Activated CD8-positive, alpha-beta memory T cell treated with anti-CD3 and anti-CD28 coated beads for 1 hour (primary cell): ENCODE results near the gene APOBEC3B.
"Not testable (repeated sequence)": the region's sequence is repeated elsewhere in the genome, so short reads cannot be mapped to it uniquely, and the experiment has no call there.

ENCODE experiments used
- DNase-seq, 2 donors: peaks; one replicate each; pipeline ENCODE4 v3.0.0-alpha.2; 2020; ENCODE audit warnings: low read depth in 1 of 2; ENCODE audit errors: extremely low read depth in 1 of 2

The APOBEC3B gene

DNA sequence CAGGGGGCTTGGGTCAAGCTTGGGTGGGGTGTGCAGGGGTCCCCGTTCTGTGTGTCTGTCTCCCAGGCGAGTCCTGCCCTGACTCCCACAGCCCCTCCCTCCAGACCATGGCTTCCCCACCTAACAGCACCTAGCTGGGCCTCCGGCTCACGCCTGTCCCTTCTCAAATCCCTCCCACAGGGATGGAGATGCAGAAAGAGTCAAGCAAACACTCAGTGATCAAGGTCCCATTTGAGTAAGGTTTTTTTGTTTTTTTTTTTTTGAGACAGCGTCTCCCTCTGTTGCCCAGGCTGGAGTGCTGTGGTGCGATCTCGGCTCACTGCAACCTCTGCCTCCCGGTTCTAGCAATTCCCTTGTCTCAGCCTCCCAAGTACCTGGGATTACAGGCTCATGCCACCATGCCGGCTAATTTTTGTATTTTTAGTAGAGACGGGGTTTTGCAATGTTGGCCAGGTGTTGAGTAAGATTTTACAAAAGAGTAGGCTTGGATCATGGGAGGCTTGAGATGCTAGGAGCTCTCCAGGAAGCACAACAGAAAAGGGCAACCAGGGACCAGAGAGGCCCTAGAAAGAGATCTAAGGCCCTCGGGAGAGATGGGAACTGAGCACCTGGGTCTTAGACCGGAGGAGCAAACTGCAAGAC, 44.5 kb downstream of the APOBEC3B start:
- DNase-seq, result no peak

DNA sequence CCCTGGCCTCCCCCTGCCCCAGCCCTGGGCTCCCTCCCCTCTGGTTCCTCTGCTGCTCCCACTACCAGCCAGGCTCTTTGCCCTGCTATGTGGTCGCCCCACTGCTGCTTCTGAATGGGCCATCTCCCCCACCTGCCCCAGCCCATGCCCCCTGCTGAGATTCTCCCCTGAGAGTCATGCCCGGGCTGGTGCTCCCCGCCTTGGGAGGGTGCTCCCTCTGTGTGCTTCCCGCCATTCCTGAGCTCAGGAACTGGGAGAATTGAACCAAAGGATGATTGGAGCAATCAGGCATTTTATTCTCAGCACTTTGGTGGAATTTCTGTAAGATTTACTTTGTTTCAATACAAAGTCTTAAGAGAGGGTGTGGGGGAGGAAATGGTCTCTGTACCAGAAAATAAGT, 45.6 kb downstream of the APOBEC3B start:
- no peak for DNase-seq

DNA sequence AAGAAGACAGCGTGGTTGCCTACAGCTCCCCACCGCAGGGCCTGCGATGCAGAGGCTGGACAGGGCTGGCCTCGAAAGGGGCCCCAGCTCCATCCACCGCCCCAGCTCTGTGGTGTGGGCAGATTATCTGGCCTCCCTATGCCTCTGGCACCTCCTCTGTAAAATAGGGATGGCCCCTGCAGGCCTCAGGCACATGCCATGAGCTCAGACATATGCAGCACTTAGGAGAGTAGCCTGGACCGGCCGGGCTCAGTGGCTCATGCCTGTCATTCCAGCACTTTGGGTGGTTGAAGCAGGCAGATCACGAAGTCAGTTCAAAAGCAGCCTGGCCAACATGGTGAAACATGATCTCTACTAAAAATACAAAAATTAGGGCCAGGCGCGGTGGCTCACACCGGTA, 46.1 kb downstream of the APOBEC3B start:
- DNase-seq, result no peak

DNA sequence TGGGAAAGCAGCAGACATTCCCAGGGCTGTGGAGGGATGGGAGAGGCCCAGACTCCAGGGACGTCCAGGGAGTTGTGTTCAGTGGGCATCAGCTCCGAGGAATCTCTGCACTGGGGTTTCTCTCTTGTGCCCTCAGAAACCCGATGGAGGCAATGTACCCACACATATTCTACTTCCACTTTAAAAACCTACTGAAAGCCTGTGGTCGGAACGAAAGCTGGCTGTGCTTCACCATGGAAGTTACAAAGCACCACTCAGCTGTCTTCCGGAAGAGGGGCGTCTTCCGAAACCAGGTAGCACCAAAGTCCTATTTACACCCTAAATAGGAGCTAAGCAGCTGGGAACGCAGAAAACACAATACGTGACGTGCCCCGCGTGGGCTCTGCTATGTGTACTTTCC, 47.1 kb downstream of the APOBEC3B start:
- DNase-seq, result no peak

DNA sequence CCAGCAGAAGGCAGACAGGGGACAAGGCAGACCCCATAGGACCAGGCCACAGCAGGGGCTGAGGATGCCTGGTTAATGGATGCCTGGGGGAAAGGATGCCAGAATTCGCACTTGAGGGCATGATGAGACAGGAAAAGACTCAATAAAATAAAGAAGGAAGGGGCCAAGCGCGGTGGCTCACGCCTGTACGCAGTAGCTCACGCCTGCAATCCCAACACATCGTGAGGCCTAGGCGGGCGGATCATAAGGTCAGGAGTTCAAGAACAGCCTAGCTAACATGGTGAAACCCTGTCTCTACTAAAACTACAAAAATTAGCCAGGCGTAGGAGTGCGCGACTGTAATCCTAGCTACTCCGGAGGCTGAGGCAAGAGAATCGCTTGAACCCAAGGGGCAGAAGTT, 48.6 kb downstream of the APOBEC3B start:
- DNase-seq, result no peak

DNA sequence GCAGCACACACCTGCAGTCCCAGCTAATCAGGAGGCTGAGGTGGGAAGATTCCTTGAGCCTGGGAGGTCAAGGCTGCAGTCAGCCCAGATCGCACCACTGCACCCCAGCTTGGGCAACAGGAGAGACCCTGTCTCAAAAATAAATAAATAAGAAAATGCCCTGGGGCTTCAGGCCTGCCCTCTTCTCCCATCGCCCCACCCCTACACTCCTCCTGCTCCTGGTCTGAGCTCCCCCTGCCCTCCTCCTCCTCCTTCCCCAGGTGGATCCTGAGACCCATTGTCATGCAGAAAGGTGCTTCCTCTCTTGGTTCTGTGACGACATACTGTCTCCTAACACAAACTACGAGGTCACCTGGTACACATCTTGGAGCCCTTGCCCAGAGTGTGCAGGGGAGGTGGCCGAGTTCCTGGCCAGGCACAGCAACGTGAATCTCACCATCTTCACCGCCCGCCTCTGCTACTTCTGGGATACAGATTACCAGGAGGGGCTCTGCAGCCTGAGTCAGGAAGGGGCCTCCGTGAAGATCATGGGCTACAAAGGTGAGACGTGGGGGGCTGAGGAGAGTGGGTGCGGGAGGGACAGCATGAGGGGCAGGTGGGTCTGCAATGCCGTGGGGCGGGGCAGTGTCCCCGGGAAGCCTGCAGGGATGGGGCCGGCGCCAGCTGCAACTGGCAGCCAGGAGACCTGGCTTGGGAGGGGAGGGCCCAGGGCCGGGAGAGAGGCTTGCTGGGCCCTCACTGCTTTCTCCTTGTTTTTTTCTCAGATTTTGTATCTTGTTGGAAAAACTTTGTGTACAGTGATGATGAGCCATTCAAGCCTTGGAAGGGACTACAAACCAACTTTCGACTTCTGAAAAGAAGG, 49.5 kb downstream of the APOBEC3B start:
- DNase-seq, result not testable (repeated sequence)

DNA sequence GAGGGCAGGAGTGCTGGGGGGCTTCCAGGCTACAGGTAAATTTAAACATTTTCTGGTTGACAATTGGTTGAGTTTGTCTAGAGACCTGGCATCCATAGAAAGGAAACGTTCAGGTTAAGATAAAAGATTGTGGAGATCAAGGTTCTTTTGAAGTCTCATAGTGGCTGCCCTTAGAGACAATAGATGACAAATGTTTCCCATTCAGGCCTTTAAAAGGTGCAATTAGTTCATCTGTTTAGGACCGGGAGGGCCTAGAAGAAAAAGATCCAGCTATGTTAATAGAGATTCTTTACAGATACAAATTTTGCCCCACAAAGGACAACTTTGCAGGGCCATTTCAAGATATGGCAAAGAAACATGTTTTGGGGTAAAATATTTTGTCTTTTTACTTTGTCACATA, 54.9 kb downstream of the APOBEC3B start:
- not testable (repeated sequence) for DNase-seq

DNA sequence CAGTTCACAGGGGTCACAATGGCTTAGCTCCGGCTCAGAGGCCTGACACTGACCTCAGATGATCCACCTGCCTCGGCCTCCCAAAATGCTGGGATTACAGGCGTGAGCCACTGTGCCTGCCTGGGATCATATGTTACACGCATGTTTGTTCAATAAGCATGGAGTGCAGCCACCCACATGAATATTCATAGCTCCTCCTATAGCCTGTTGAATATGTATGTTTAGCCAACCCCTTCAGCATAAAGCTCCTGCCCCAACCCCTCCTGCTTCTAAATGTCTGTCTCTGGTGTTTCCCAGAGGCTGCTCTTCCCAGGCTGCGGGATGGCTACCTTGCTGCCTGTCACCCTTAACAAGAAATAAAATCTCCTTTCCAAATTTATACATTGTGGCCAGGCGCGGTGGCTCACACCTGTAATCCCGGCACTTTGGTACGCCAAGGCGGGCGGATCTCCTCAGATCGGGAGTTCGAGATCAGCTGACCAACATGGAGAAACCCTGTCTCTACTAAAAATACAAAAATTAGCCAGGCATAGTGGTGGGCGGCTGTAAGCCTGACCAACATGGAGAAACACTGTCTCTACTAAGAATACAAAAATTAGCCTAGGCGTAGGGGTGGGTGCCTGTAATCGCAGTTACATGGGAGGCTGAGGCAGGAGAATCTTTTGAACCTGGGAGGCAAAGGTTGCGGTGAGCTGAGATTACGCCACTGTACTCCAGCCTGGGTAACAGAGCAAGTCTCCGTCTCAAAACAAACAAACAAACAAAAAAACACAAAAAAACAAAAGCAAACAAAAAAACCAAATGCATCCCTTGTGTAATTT, 57.4 kb downstream of the APOBEC3B start:
- no peak for DNase-seq

DNA sequence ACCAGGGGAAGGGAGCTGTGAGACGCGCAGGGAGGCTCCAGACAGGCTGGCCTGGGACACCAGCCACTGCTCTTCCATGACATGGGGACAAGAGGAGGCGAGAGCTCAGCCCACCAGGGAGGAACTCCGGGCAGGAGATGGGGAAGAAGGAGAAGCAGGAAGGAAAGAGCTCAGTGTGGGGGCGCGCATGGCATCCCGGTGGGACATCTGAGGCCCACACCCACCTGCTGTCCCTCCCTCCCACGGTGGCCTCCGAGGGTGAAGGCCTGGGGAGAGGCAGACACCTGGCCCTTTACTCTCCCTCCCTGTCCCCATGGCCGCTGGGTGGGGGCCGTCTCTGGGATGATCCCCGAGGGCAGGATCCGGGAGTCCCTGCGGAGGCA, 58.0 kb downstream of the APOBEC3B start:
- DNase-seq, result not testable (repeated sequence)

DNA sequence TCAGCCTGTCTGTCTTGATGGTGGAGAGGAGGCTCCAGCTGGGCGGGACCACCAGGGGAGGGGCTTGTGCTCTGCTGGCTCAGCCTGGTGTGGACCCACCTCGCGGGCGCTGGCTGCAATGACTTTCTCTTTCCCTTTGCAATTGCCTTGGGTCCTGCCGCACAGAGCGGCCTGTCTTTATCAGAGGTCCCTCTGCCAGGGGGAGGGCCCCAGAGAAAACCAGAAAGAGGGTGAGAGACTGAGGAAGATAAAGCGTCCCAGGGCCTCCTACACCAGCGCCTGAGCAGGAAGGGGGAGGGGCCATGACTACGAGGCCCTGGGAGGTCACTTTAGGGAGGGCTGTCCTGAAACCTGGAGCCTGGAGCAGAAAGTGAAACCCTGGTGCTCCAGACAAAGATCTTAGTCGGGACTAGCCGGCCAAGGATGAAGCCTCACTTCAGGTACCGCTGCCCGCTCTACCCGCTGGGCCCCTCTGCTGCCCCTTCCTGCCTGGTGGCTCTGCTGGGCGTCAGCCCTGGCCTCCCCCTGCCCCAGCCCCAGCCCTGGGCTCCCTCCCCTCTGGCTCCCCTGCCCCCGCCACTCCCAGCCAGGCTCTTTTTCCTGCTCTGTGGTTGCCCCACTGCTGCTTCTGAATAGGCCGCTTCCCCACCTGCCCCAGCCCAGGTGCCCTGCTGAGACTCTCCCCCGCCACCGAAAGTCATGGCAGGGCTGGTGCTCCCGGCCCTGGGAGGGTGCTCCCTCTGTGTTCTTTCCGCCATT, 58.6 kb downstream of the APOBEC3B start, which contains the start of gene APOBEC3F:
TSS of gene APOBEC3F (plus strand) at position 327 of the 759 bp plus-strand sequence. CDS start at position 424, 97 bp downstream.
- DNase-seq, result peak; percentile 29 to 39

DNA sequence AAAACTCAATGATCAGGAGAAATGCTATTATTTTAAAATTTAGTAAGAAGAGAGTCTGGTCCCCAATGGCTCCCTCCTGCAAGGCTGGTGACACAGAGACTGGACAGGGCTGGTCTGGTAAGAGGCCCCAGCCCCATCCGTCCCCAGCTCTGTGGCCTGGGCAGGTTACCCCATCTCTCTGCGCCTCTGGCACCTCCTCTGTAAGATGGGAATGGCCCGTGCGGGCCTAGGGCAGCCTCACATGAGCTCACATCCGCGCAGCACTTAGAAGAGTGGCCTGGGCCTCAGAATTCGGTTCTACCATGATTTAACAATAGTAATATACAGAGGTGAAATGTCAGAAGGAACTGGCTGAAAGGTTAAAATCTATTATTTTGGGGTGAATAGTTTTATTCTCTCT, 59.8 kb downstream of the APOBEC3B start:
- no peak for DNase-seq
